HG03460 (cell line): ENCODE results near the gene TNNI2.
"Not testable (repeated sequence)": the region's sequence is repeated elsewhere in the genome, so short reads cannot be mapped to it uniquely, and the experiment has no call there.

Experiments used
- ATAC-seq: cut with Tn5 transposase; IDR thresholded peaks from one replicate; pipeline ENCODE4 v1.9.1; 2021; ENCODE audit not compliant: unreplicated experiment

TNNI2 gene

GRCh38 chr11:1871531-1871930, 32.8 kb downstream of the TNNI2 start:
- no peak for ATAC-seq

DNA sequence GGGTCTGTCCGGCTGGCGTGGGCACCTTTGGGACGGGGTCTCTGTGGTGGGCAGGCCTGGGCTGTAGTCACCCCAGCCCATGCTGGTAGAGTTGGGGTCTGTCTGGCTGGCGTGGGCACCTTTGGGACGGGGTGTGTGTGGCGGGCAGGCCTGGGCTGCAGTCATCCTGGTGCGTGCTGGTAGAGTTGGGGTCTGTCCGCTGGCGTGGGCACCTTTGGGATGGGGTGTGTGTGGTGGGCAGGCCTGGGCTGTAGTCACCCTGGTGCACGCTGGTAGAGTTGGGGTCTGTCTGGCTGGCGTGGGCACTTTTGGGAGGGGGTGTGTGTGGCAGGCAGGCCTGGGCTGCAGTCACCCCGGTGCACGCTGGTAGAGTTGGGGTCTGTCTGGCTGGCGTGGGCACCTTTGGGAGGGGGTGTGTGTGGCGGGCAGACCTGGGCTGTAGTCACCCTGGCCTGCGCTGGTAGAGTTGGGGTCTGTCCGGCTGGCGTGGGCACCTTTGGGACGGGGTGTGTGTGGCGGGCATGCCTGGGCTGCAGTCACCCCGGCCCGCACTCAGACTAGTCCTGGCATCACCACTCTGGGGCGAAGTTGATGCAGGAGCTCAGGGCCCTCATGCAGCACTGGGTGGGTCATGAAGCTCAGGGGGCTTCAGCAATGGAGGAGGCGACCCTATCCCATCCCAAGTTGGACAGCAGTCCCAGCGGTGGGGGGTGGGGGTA, 33.6 kb downstream of the TNNI2 start:
- no peak for ATAC-seq

- ATAC-seq = no peak
These were observed 34.4 kb downstream of the TNNI2 start for GRCh38 chr11:1873048-1873812.

DNA sequence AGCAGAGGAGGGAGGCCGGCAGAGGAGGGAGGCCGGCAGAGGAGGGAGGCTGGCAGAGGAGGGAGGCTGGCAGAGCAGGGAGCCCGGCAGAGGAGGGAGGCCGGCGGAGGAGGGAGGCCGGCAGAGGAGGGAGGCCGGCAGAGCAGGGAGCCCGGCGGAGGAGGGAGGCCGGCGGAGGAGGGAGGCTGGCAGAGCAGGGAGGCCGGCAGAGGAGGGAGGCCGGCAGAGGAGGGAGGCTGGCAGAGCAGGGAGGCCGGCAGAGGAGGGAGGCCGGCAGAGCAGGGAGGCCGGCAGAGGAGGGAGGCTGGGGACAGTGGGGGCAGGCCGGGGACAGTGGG, 35.0 kb downstream of the TNNI2 start:
- ATAC-seq = not testable (repeated sequence)

DNA sequence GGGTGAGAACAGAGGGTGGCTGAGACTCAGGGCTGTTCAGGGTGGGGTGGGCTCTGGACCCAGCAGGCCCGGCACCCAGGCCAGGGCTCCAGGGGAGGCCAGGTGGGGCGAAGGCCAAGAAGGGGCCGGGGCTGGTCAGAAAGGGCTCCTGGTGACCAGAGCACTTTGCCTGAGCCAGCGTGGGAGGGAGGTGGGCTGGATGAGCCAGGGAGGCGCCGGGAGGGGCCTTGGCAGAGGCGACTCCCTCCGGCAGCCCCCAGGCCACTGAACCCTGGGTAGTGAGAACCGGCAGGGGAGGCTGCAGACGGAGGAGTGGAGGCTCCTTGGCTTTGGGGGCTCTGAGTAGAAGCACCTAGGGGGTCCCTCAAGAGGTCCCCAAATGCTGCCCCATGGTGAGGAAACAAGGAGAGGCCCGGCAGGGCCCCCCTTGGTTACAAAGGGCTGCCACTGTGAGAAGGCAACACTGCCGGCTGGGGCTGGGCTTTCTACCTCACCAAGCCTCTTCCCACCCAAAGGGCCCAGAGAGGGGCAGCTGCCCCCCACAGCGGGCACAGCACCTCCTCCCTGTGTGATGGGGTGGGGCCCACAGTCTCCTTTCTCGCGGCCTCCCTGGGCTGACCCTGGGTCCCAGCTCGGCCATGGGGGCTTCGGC, 35.8 kb downstream of the TNNI2 start:
- ATAC-seq = not testable (repeated sequence)

GRCh38 chr11:1875093-1875850, 36.5 kb downstream of the TNNI2 start:
- no peak for ATAC-seq

- ATAC-seq = not testable (repeated sequence)
These were observed 37.1 kb downstream of the TNNI2 start for GRCh38 chr11:1875851-1876301.

DNA sequence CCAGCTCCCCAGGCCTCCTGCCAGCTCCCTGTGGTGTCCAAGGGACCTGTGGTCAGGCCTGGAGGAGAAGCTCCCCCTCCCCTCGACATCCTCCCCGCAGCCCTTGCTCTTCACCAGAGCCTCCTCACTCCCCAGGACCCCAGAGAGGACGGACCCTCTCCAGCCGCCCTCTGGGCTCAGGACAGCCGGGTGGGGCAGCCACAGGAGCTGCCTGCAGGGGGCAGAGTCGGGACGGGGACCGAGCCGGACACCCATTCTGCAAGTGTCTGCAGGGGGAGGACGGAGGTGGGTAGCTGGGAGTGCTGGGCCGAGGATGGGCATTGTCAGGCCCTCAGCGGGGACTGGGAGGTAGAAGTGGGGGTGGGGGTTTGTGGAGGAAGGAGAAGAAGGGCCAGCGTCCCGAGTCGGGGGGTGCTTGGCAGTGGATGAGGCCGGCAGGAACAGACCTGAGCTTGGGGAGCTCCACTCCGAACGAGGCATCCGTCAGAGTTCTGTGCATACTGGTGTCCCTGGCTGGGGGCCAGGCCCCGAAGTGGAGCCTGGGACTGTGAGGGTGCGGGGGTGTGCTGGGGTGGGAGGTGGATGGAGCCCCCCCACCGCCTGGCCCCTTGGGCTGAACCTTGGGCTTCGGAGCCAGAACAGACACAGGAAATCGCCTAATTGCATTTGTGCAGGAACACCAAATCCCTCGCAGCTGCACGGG, 37.7 kb downstream of the TNNI2 start:
- no peak for ATAC-seq

GRCh38 chr11:1877211-1878136, 38.7 kb downstream of the TNNI2 start:
- no peak for ATAC-seq

DNA sequence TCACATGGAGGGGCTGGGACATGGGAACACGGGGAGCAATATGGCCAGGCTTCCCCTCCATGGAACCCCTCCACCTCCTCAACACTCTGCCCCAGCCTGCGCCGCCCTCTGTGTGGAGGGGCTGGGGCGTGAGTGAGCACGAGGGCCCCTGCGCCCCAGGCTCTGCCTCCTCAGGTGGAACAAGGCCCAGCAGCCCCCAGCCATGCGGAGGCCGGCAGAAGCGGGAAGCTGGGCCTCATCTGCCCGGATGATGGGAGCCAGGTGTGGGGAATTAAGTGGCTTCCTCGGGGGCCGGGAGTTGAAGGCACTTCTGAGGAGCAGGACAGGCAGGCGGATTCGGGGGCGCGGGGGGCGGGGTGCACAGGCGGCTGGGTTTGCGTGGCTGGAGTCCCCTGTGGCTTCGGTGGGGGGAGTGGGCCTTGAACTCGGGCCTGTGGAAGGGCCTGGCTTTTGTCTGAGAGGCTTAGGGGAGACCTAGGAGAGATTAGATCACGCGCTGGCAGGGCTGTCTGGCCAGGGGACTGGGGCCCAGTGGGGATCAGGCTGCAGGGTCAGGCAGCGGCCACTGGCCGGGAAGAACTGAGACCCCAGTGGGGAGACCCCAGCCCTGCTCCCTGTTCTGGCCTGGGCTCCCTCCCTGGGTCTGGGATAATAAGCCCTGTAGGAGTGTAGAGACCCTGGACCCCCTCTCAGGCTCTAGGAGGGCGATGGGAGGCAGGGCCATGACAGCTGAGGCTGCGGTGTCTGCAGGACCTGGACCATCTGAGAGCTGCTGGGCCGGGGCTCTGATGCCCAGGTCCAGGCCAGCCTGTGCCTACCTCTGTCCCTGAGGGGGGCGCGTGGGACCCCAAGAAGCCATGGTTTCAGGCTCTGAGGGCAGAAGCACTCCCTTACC, 39.6 kb downstream of the TNNI2 start:
- ATAC-seq = no peak

- no peak for ATAC-seq
These were observed 40.7 kb downstream of the TNNI2 start for GRCh38 chr11:1879342-1879940.

- no peak for ATAC-seq
These were observed 41.4 kb downstream of the TNNI2 start for GRCh38 chr11:1879941-1880720.

DNA sequence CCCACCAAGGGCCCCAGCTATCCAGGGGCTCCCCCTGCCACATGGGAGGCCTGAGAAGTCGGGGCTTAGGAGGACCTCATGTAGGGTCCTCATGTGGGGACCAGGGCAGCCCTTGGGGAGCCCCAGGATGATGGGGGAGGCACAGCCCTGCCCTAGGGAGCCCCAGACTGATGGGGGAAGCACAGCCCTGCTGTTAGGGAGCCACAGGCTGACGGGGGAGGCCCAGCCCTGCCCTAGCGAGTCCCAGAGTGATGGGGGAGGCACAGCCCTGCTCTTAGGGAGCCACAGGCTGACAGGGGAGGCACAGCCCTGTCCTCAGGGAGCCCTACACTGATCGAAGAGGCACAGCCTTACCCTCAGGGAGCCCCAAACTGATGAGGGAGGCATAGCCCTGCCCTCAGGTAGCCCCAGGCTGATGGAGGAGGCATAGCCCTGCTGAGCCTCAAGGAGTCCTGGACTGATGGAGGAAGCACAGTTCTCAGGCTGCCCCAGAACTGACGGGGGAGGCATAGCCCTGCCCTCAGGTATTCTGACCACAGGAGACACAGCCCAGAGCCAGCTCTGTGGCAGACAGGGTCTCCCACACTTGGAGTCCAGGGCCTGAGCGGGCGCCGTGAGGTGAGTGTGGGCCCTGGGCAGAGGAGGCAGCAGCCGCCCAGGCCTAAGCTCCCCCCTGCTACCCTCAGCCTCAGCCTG, 42.1 kb downstream of the TNNI2 start:
- ATAC-seq = no peak

- ATAC-seq = no peak
These were observed 42.9 kb downstream of the TNNI2 start for GRCh38 chr11:1881442-1882264.

DNA sequence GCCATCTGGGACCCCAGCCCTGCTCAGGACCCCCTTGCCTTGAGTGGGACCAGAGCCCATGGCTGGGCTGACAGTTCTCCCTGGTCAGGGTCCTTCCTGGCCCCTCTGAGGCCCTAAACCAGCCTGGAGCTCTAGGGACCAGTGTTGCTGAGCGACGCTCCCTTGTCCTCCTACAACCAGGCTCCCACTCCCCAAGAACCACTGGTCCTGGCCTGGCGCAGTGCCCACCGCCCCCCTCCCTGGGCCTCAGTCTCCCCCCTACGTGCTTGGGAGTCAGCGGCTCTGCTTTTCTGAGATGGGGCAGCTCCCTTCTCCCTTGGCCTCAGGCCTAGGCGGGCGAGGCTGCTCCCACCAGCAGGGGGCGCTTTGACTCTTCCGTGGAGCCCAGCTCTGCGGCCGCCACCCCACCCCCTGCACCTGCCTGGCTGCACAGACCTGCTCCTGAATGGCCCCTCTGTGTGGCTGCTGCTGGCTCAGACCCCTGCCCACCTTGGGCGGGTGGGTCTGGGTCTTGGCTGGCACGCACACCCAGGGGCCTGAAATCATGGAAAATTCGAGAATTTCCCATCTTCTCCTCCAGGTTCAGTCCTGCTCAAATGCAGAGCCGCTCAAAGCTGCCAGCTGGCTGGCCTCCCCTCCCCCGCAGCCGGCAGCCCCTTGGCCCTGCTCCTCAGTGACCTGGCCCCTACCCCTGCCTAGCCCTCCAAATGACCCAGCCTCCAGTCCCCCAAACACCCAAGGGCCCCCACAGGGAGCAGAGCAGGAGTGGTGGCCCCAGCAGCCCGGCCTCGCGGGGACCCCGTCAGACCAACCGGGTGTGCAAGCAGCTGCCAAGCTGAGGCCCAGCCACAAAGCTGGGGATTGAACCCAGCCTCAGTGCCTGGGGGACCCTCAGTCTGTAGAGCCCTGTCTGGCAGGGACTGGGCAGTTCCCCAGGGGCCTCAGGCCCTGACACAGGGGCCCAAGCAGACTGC, 43.8 kb downstream of the TNNI2 start:
- no peak for ATAC-seq
